ENCODE results near the gene FAF1.

- TF ChIP-seq CTCF (IDR thresholded peaks at IDR 0.05): no peak
- no peak for TF ChIP-seq POLR2A (IDR thresholded peaks at IDR 0.05)
These were observed 36.0 kb upstream of the FAF1 start for GRCh38 chr1:50996083-50996482.
